CD14-positive monocyte (primary cell): Measurements from ENCODE around the gene ZDHHC14. TPM values are rescaled to one million over a fixed set of nuclear protein-coding genes. Genes with fewer than 3 reads are reported as not detected.
"Not testable (repeated sequence)": the region's sequence is repeated elsewhere in the genome, so short reads cannot be mapped to it uniquely, and the experiment has no call there.

Source experiments
- DNase-seq, 3 donors: peaks; one replicate each; pipeline ENCODE4 v3.0.0-alpha.2; 2011 to 2022
- H2AFZ ChIP-seq: 2 replicates; pipeline ENCODE4 v1.6.0; 2012; ENCODE audit warnings: mild to moderate bottlenecking, low read depth, low read length, inconsistent platforms; ENCODE audit not compliant: insufficient read depth, poor library complexity, severe bottlenecking
- H3K27ac ChIP-seq, 2 donors: 1 replicate in 1 of 2; 2 replicates in 1 of 2; pipeline ENCODE4 v1.5.1; 2012 to 2013; ENCODE audit warnings: low read length in 2 of 2, control low read depth in 1 of 2, inconsistent platforms in 1 of 2, low read depth in 1 of 2, mild to moderate bottlenecking in 1 of 2
- H3K27me3 ChIP-seq, 2 donors: one replicate each; pipeline versions ENCODE4 v1.6.0 to v1.6.1; 2011 to 2013; ENCODE audit warnings: low read length in 2 of 2; ENCODE audit not compliant: control insufficient read depth in 2 of 2, insufficient read depth in 2 of 2
- H3K36me3 ChIP-seq, 2 donors: replicated peaks in 1 of 2; 1 replicate in 1 of 2; 2 replicates in 1 of 2; pipeline versions ENCODE4 v1.5.1 to v1.6.1; 2012 to 2013; ENCODE audit warnings: low read length in 2 of 2, control low read depth in 1 of 2, inconsistent platforms in 1 of 2, mild to moderate bottlenecking in 1 of 2; ENCODE audit not compliant: insufficient read depth in 2 of 2, control insufficient read depth in 1 of 2
- H3K4me1 ChIP-seq, 2 donors: 1 replicate in 1 of 2; 2 replicates in 1 of 2; pipeline versions ENCODE4 v1.5.1 to v1.6.1; 2012 to 2013; ENCODE audit warnings: low read length in 2 of 2, control low read depth in 1 of 2, inconsistent platforms in 1 of 2, mild to moderate bottlenecking in 1 of 2, moderate library complexity in 1 of 2; ENCODE audit not compliant: insufficient read depth in 2 of 2, control insufficient read depth in 1 of 2
- H3K4me2 ChIP-seq: replicated peaks from 2 replicates; pipeline ENCODE3; 2012; ENCODE audit warnings: low read length, moderate library complexity, mild to moderate bottlenecking; ENCODE audit not compliant: poor library complexity, severe bottlenecking; ENCODE audit errors: extremely low read depth
- H3K4me3 ChIP-seq, 3 experiments: fragments of 200-600 bp in 1 of 3; sonication (generic) in 1 of 3; replicated peaks in 1 of 3; 1 replicate in 2 of 3; 2 replicates in 1 of 3; pipeline ENCODE4 v1.5.1; 2011 to 2013; ENCODE audit warnings: low read length in 3 of 3, mild to moderate bottlenecking in 3 of 3, control low read depth in 2 of 3, low read depth in 2 of 3, inconsistent platforms in 1 of 3, moderate library complexity in 1 of 3
- H3K79me2 ChIP-seq: 2 replicates; pipeline ENCODE4 v1.6.0; 2012; ENCODE audit warnings: mild to moderate bottlenecking, control low read depth, inconsistent platforms, low read length, moderate library complexity; ENCODE audit not compliant: insufficient read depth
- H3K9ac ChIP-seq: 2 replicates; pipeline ENCODE4 v1.6.0; 2017; ENCODE audit warnings: low read length, mild to moderate bottlenecking; ENCODE audit not compliant: insufficient read depth, poor library complexity, severe bottlenecking
- H3K9me3 ChIP-seq, 2 donors: replicated peaks in 1 of 2; 1 replicate in 1 of 2; 2 replicates in 1 of 2; pipeline versions ENCODE4 v1.5.1 to v1.6.1; 2012 to 2013; ENCODE audit warnings: low read length in 2 of 2, control low read depth in 1 of 2; ENCODE audit not compliant: control insufficient read depth in 1 of 2, insufficient read depth in 1 of 2
- H4K20me1 ChIP-seq: 2 replicates; pipeline ENCODE4 v1.6.0; 2012; ENCODE audit warnings: mild to moderate bottlenecking, low read length, control low read depth, moderate library complexity; ENCODE audit not compliant: insufficient read depth
- H3K27ac Mint-ChIP-seq, 7 donors: one replicate each; pipeline ENCODE4 v1.8.0; 2020; ENCODE audit warnings: mild to moderate bottlenecking in 7 of 7, mixed read lengths in 7 of 7, moderate library complexity in 6 of 7, inconsistent platforms in 2 of 7
- H3K27me3 Mint-ChIP-seq, 3 donors: one replicate each; pipeline ENCODE4 v1.8.0; 2021 to 2022; ENCODE audit warnings: low read depth in 3 of 3, mild to moderate bottlenecking in 3 of 3, mixed read lengths in 3 of 3, moderate library complexity in 3 of 3, inconsistent platforms in 1 of 3
- H3K36me3 Mint-ChIP-seq, 2 donors: one replicate each; pipeline ENCODE4 v1.8.0; 2020; ENCODE audit warnings: mixed read lengths in 2 of 2, inconsistent platforms in 1 of 2, mild to moderate bottlenecking in 1 of 2
- H3K4me1 Mint-ChIP-seq: one replicate; pipeline ENCODE4 v1.8.0; 2020; ENCODE audit warnings: mild to moderate bottlenecking, mixed read lengths
- H3K4me3 Mint-ChIP-seq, 2 donors: one replicate each; pipeline ENCODE4 v1.8.0; 2020; ENCODE audit warnings: mild to moderate bottlenecking in 2 of 2, mixed read lengths in 2 of 2, moderate library complexity in 1 of 2
- H3K9me3 Mint-ChIP-seq, 7 donors: one replicate each; pipeline ENCODE4 v1.8.0; 2020 to 2022; ENCODE audit warnings: mixed read lengths in 7 of 7, mild to moderate bottlenecking in 6 of 7, moderate library complexity in 6 of 7, inconsistent platforms in 2 of 7
- CTCF ChIP-seq: fragments of 200-600 bp; IDR thresholded peaks from one replicate; pipeline ENCODE4 v1.8.0; 2022; ENCODE audit warnings: antibody characterized with exemption, mild to moderate bottlenecking
- WGBS: methylation state at CpG from one replicate; pipeline ENCODE4 v1.1.5; 2013; ENCODE audit warnings: missing lambda C conversion rate; ENCODE audit not compliant: insufficient coverage; 5-methylcytosine and 5-hydroxymethylcytosine counted together
- intact Hi-C, 2 donors: fragments of 100-400 bp; cut with micrococcal nuclease; formaldehyde crosslinking; loops; one replicate each; pipeline versions ENCODE4 v1.15.0 to v1.15.1; 2023
- polyA plus RNA-seq, 3 donors: library from polyadenylated mRNA; depleted of rRNA in 1 of 3; unstranded in 2 of 3; stranded (reverse) in 1 of 3; fragments of 300-500 nt in 2 of 3; fragments of >200 nt in 1 of 3; fragmentation: Illumina TruSeq in 2 of 3; gene quantifications; 1 replicate in 2 of 3; 2 replicates in 1 of 3; pipeline ENCODE4 v1.2.3, GENCODE V29; 2012 to 2021

Gene ZDHHC14
- polyA plus RNA-seq, 3 donors, result 0.30 to 1.7 (median 0.93) TPM

GRCh38 chr6:157699777-157700636 is 319.0 kb downstream of the ZDHHC14 start:
- Histone ChIP-seq H3K4me1 (no peaks in the 10 kb centered on the region), H3K4me2 (no peak overlapping the region), H3K9ac (no peak overlapping the region), H3K9me3 (peaks cover 0 to 10% of the 10 kb centered on the region in 2 donors), H3K27ac (no peak overlapping the region), H4K20me1 (no peaks in the 10 kb centered on the region), H2AFZ (no peak overlapping the region), H3K27me3 (no peaks in the 10 kb centered on the region), H3K79me2 (no peaks in the 10 kb centered on the region), H3K36me3 (no peaks in the 10 kb centered on the region), H3K4me3 (no peak overlapping the region)
- 89% methylated on average over 17 of the region's 17 CpGs for WGBS
- no peaks in the 10 kb centered on the region for H3K36me3 Mint-ChIP-seq
- H3K27me3 Mint-ChIP-seq, result peaks cover 0 to 3% (median 3%) of the 10 kb centered on the region in 3 donors
- DNase-seq, result no peak
- H3K4me1 Mint-ChIP-seq, result no peaks in the 10 kb centered on the region
- TF ChIP-seq CTCF, result no peak
- no peak overlapping the region for H3K4me3 Mint-ChIP-seq
- intact Hi-C loops, result no loop called here
- peaks cover 8 to 18% (median 15%) of the 10 kb centered on the region in 7 donors for H3K9me3 Mint-ChIP-seq
- H3K27ac Mint-ChIP-seq, result no peak overlapping the region

GRCh38 chr6:157706351-157706750 is 325.4 kb downstream of the ZDHHC14 start:
- H3K9me3 Mint-ChIP-seq, H3K27me3 Mint-ChIP-seq, H3K4me1 ChIP-seq, H3K27me3 ChIP-seq, intact Hi-C loops, H3K4me2 ChIP-seq, DNase-seq, H3K4me1 Mint-ChIP-seq, H3K9me3 ChIP-seq, H3K4me3 ChIP-seq, H3K27ac ChIP-seq, H3K4me3 Mint-ChIP-seq, H3K36me3 ChIP-seq, H3K27ac Mint-ChIP-seq, H3K9ac ChIP-seq, H3K36me3 Mint-ChIP-seq, H2AFZ ChIP-seq, H3K79me2 ChIP-seq, H4K20me1 ChIP-seq: not testable (repeated sequence)
- WGBS, result 55% methylated on average over 4 of the region's 6 CpGs
